Astrocyte (in vitro differentiated cells and primary cell): ENCODE data around the gene ENTPD7.

ENCODE experiments used
- EZH2 ChIP-seq: IDR thresholded peaks from 2 replicates; pipeline ENCODE4 v1.6.1; 2012; ENCODE audit warnings: mild to moderate bottlenecking, low read length, inconsistent platforms; ENCODE audit not compliant: insufficient read depth
- TF ChIP-seq, protein P1 (sequence below): IDR thresholded peaks from 2 replicates; pipeline ENCODE4 v1.5.1; 2011; ENCODE audit warnings: low read depth, mild to moderate bottlenecking, inconsistent platforms, low read length, moderate library complexity; ENCODE audit not compliant: insufficient read depth

DNA sequence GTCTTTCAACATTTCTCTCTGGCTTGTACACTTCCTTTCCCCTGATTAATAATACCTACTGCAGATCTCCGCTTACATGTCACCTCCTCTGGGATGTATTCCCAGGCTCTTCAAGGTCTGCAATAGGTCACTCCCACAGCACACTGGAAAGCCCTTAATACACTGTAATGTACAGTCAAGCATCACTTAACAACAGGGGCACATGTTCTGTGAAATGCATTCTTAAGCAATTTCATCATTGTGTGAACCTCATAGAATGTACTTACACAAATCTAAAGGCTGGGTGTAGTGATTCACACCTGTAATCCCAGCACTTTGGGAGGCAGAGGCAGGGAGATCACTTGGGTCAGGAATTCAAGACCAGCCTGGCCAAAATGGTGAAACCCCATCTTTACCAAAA lies 70.7 kb downstream of the ENTPD7 start:
- TF ChIP-seq, protein P1, sequence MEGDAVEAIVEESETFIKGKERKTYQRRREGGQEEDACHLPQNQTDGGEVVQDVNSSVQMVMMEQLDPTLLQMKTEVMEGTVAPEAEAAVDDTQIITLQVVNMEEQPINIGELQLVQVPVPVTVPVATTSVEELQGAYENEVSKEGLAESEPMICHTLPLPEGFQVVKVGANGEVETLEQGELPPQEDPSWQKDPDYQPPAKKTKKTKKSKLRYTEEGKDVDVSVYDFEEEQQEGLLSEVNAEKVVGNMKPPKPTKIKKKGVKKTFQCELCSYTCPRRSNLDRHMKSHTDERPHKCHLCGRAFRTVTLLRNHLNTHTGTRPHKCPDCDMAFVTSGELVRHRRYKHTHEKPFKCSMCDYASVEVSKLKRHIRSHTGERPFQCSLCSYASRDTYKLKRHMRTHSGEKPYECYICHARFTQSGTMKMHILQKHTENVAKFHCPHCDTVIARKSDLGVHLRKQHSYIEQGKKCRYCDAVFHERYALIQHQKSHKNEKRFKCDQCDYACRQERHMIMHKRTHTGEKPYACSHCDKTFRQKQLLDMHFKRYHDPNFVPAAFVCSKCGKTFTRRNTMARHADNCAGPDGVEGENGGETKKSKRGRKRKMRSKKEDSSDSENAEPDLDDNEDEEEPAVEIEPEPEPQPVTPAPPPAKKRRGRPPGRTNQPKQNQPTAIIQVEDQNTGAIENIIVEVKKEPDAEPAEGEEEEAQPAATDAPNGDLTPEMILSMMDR: no peak
- TF ChIP-seq EZH2: no peak
